HCT116 (cell line): ENCODE data around the gene PSKH1. TPM values are rescaled to one million over a fixed set of nuclear protein-coding genes. Genes with fewer than 3 reads are reported as not detected.

Experiments
- ATAC-seq: fragments of 200-7000 bp; cut with Tn5 transposase; 2 replicates; pipeline ENCODE4 v1.9.1; 2020; ENCODE audit warnings: mild to moderate bottlenecking, moderate library complexity
- BruUV-seq: library from RNA; stranded (reverse); fragments of 400-500 nt; replicated peaks from 2 replicates; lab custom pipeline; 2021; lab: Mats Ljungman, UMichigan
- CTCF ChIA-PET: fragments of 300-600 bp; sonication (Branson Sonifier 250); formaldehyde crosslinking; loops from one replicate; lab custom pipeline; 2021; ENCODE audit warnings: antibody characterized with exemption; lab: Charles Lee
- POLR2A ChIA-PET: fragments of 300-600, 350-600 bp; sonication (Branson Sonifier 250); formaldehyde crosslinking; loops from one replicate; lab custom pipeline; 2021; ENCODE audit warnings: antibody characterized with exemption; lab: Charles Lee
- RAD21 ChIA-PET, 2 experiments: fragments of 300-600 bp; sonication (Branson Sonifier 250); formaldehyde crosslinking; loops; one replicate each; lab custom pipeline; 2023; ENCODE audit warnings: low total read pairs in 2 of 2; ENCODE audit not compliant: uncharacterized antibody in 2 of 2, unreplicated experiment in 2 of 2, low non-redundant PET in 1 of 2; lab: Charles Lee
- DNase-seq: peaks from one replicate; pipeline ENCODE4 v3.0.0-alpha.2; 2010; ENCODE audit warnings: low read depth, low spot score
- H2AFZ ChIP-seq: fragments of 200-600 bp; shearing (Covaris generic), sonication (generic); 2 replicates; pipeline ENCODE4 v1.6.1; 2017; ENCODE audit warnings: low read depth, mixed run types, mixed read lengths, antibody characterized with exemption, low read length; ENCODE audit not compliant: poor library complexity, severe bottlenecking
- H3K27ac ChIP-seq: 2 replicates; pipeline ENCODE4 v1.5.1; 2012; ENCODE audit warnings: low read depth, low read length
- H3K27me3 ChIP-seq: fragments of 200-600 bp; sonication (generic); 2 replicates; pipeline ENCODE4 v1.6.1; 2016; ENCODE audit warnings: mixed run types, low read length, mixed read lengths; ENCODE audit not compliant: insufficient read depth
- H3K36me3 ChIP-seq, 2 experiments: fragments of 200-500 bp in 1 of 2; fragments of 200-600 bp in 1 of 2; sonication (Bioruptor generic) in 1 of 2; sonication (generic) in 1 of 2; 2 replicates each; pipeline versions ENCODE4 v1.5.1 to v1.6.1; 2014 to 2016; ENCODE audit warnings: low read length in 2 of 2, inconsistent platforms in 1 of 2, mixed read lengths in 1 of 2, mixed run types in 1 of 2; ENCODE audit not compliant: insufficient read depth in 2 of 2, control insufficient read depth in 1 of 2
- H3K4me1 ChIP-seq, 2 experiments: fragments of 200-600 bp in 1 of 2; sonication (generic) in 1 of 2; 2 replicates each; pipeline versions ENCODE4 v1.5.1 to v1.6.1; 2012 to 2017; ENCODE audit warnings: low read length in 2 of 2, inconsistent platforms in 1 of 2, mild to moderate bottlenecking in 1 of 2, mixed read lengths in 1 of 2, mixed run types in 1 of 2, moderate library complexity in 1 of 2; ENCODE audit not compliant: insufficient read depth in 2 of 2, control insufficient read depth in 1 of 2
- H3K4me2 ChIP-seq: fragments of 200-600 bp; sonication (generic); 2 replicates; pipeline ENCODE4 v1.6.1; 2017; ENCODE audit warnings: mixed run types, low read length, mixed read lengths
- H3K4me3 ChIP-seq, 2 experiments: fragments of 200-600 bp in 1 of 2; sonication (generic) in 1 of 2; replicated peaks in 1 of 2; 2 replicates each; pipeline ENCODE4 v1.5.1; 2011 to 2016; ENCODE audit warnings: low read length in 2 of 2, control low read depth in 1 of 2, low read depth in 1 of 2, mild to moderate bottlenecking in 1 of 2, mixed read lengths in 1 of 2, mixed run types in 1 of 2
- H3K79me2 ChIP-seq: fragments of 200-600 bp; sonication (generic); 2 replicates; pipeline ENCODE4 v1.6.1; 2017; ENCODE audit warnings: mild to moderate bottlenecking, mixed run types, low read length, moderate library complexity, mixed read lengths; ENCODE audit not compliant: insufficient read depth
- H3K9ac ChIP-seq: fragments of 200-600 bp; sonication (generic); 2 replicates; pipeline ENCODE4 v1.6.1; 2016; ENCODE audit warnings: low read length, mixed read lengths
- H3K9me2 ChIP-seq: fragments of 200-600 bp; sonication (generic), shearing (Covaris generic); 2 replicates; pipeline ENCODE4 v1.6.1; 2017; ENCODE audit warnings: mixed run types, mild to moderate bottlenecking, moderate library complexity; ENCODE audit not compliant: insufficient read depth
- H3K9me3 ChIP-seq, 2 experiments: fragments of 200-500 bp in 1 of 2; fragments of 200-600 bp in 1 of 2; sonication (Bioruptor generic) in 1 of 2; sonication (generic) in 1 of 2; 2 replicates each; pipeline ENCODE4 v1.6.1; 2014 to 2017; ENCODE audit warnings: low read length in 2 of 2, mixed read lengths in 2 of 2, inconsistent platforms in 1 of 2, low read depth in 1 of 2, mild to moderate bottlenecking in 1 of 2, mixed run types in 1 of 2, moderate library complexity in 1 of 2; ENCODE audit not compliant: control insufficient read depth in 1 of 2, insufficient read depth in 1 of 2
- H4K20me1 ChIP-seq: fragments of 200-600 bp; sonication (generic), shearing (Covaris generic); 2 replicates; pipeline ENCODE4 v1.6.1; 2017; ENCODE audit warnings: mixed run types, mild to moderate bottlenecking, moderate library complexity; ENCODE audit not compliant: insufficient read depth
- CEBPB ChIP-seq: IDR thresholded peaks from 2 replicates; pipeline ENCODE4 v1.6.1; 2012; ENCODE audit warnings: low read depth
- CTCF ChIP-seq, 3 experiments: fragments of 200-600 bp in 1 of 3; sonication (generic) in 1 of 3; IDR thresholded peaks in 2 of 3; conservative IDR thresholded peaks in 1 of 3; 2 replicates each; pipeline ENCODE4 v1.5.1; 2012 to 2017; ENCODE audit warnings: low read depth in 2 of 3, low read length in 2 of 3, antibody characterized with exemption in 1 of 3, borderline replicate concordance in 1 of 3, control low read depth in 1 of 3, mild to moderate bottlenecking in 1 of 3, mixed read lengths in 1 of 3, mixed run types in 1 of 3, moderate library complexity in 1 of 3; ENCODE audit not compliant: insufficient read depth in 1 of 3
- EZH2 ChIP-seq: fragments of 200-600 bp; sonication (generic); IDR thresholded peaks from 2 replicates; pipeline ENCODE4 v1.6.1; 2017; ENCODE audit warnings: antibody characterized with exemption, mixed run types
- EZH2phosphoT487 ChIP-seq: fragments of 200-600 bp; IDR thresholded peaks from 2 replicates; pipeline ENCODE4 v1.6.1; 2018; ENCODE audit warnings: antibody characterized with exemption, borderline replicate concordance
- REST ChIP-seq: IDR thresholded peaks from 2 replicates; pipeline ENCODE4 v1.6.1; 2012; ENCODE audit warnings: low read depth
- ZFX ChIP-seq: fragments of 450-650 bp; IDR thresholded peaks from 2 replicates; pipeline ENCODE4 v1.6.1; 2017
- intact Hi-C: fragments of 100-400 bp; cut with micrococcal nuclease; formaldehyde crosslinking; loops from 2 replicates; pipeline ENCODE4 v1.10.0; 2022
- total RNA-seq: library from RNA; stranded (reverse); gene quantifications from one replicate; pipeline ENCODE4 v1.2.1, GENCODE V29; 2021; ENCODE audit not compliant: unreplicated experiment

Gene PSKH1
- total RNA-seq, 1 experiment from 2014 or later = 16.2 TPM

GRCh38 chr16:67930678-67931211 lies 37.7 kb downstream of the PSKH1 start:
- intact Hi-C loops = loop anchor here (10.0 kb wide), 1 partner anchor 406 kb away; the partner anchor contains the start of gene RIPOR1
- Histone ChIP-seq H3K9me3 (no peaks in the 10 kb centered on the region), H4K20me1 (no peaks in the 10 kb centered on the region), H3K4me3 (no peak overlapping the region)
- ATAC-seq = no peak
- POLR2A ChIA-PET = no interaction called here
- no peak for TF ChIP-seq REST
- no peak for TF ChIP-seq CTCF (IDR thresholded peaks at IDR 0.05 in 2 of 3, conservative IDR thresholded peaks at IDR 0.05 in 1 of 3; ENCODE audit: borderline replicate concordance in 1 of 3, insufficient read depth in 1 of 3, low read depth in 2 of 3, low read length in 2 of 3)
- no peak for TF ChIP-seq ZFX
- no peak for TF ChIP-seq EZH2
- no peak for TF ChIP-seq EZH2phosphoT487
- TF ChIP-seq CEBPB = no peak
- TF ChIP-seq, all 23 proteins: peak for 0
- H3K27me3 ChIP-seq = no peaks in the 10 kb centered on the region
- H3K4me1 ChIP-seq = peaks cover 0 to 16% of the 10 kb centered on the region in 2 experiments; a peak in 3 of 4 replicates
- ChIA-PET RAD21 (interaction anchor here in 1 of 2 experiments (0.6 kb wide), 1 partner anchor 410 kb away, joined by 9 read pairs; no protein-coding TSS in a partner anchor), CTCF (interaction anchor here (1.0 kb wide), 1 partner anchor 47 kb away, joined by 4 read pairs; no protein-coding TSS in a partner anchor)
- DNase-seq = no peak
- no peak overlapping the region for H3K9ac ChIP-seq
- H2AFZ ChIP-seq = no peak overlapping the region
- H3K27ac ChIP-seq = no peak overlapping the region
- no peaks in the 10 kb centered on the region for H3K9me2 ChIP-seq
- peaks cover 19% of the 10 kb centered on the region for H3K79me2 ChIP-seq
- H3K4me2 ChIP-seq = no peak overlapping the region
- peaks cover 0 to 8% of the 10 kb centered on the region in 2 experiments; a peak in 2 of 4 replicates for H3K36me3 ChIP-seq
- BruUV-seq = no TSS peak
